SU-DHL-6 (cell line): Measurements from ENCODE around the gene CTNNAL1.

Experiments
- CTCF ChIP-seq: fragments of 200-600 bp; sonication (generic); IDR thresholded peaks from one replicate; pipeline ENCODE4 v1.5.1; 2017; ENCODE audit warnings: antibody characterized with exemption, mild to moderate bottlenecking, low read length, moderate library complexity; ENCODE audit not compliant: insufficient read depth, poor library complexity, severe bottlenecking
- EZH2phosphoT487 ChIP-seq: fragments of 200-600 bp; sonication (generic), shearing (Covaris generic); conservative IDR thresholded peaks from 2 replicates; pipeline ENCODE4 v1.6.1; 2018; ENCODE audit warnings: mild to moderate bottlenecking, antibody characterized with exemption, low read length, moderate library complexity, mixed read lengths

DNA sequence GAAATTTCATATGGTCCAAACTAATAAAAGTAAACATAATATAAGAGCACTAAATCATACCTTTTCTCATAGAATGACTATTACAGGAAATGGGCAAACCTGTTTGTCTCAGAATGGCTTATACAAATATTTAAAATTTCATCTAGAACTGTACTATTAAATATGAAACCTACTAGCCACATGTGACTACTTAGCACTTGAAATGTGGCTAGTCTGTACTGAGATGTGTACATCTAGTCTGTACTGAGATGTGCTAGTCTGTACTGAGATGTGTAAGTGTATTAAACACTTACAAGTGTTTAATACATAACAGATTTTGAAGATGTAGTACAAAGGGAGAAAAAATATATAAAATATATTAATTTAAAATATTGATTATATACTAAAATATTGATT lies 56.7 kb downstream of the CTNNAL1 start:
- no peak for TF ChIP-seq EZH2phosphoT487
- TF ChIP-seq CTCF, result no peak
